ENCODE measurements around the gene BLZF1.
"Not testable (repeated sequence)": the region's sequence is repeated elsewhere in the genome, so short reads cannot be mapped to it uniquely, and the experiment has no call there.

The BLZF1 gene

DNA sequence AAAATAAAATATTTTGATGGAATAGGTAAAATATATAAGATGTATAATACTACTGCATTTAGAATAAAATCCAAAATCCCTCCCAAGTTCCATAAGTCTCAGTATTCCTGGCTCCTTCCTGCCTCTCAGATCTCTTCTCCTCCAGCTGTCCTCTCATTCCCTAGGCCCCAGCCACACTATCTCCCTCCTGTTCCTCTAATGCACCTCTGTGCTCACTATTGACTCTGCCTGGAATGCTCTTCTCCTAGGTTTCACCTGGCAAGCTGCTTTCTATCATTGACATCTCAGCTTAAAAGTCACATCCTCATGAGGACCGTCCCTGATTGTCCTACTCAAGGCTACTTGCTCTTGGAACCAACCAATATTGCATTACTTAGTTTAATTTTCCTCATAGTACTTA, 7.6 kb upstream of the BLZF1 start:
- no peak for DNase-seq (ENCODE audit: low read depth in 1 of 2, low spot score in 1 of 2)

DNA sequence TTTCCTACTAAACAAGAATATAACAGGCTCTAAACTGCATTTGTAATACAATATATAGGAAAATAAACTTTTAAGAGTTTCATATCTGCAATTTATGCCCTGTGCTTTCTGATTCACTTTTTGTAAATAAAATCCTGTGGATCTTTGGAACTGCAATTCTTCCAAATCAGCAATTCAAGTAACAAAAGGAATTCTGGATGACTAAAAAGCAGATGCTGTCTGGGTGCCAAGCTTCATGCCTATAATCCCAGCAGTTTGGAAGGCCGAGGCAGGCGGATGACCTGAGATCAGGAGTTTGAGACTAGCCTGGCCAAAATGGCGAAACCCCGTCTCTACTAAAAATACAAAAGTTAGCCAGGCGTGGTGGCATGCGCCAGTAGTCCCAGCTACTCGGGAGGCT, 6.7 kb upstream of the BLZF1 start:
- no peak for DNase-seq (ENCODE audit: low read depth in 1 of 2, low spot score in 1 of 2)

DNA sequence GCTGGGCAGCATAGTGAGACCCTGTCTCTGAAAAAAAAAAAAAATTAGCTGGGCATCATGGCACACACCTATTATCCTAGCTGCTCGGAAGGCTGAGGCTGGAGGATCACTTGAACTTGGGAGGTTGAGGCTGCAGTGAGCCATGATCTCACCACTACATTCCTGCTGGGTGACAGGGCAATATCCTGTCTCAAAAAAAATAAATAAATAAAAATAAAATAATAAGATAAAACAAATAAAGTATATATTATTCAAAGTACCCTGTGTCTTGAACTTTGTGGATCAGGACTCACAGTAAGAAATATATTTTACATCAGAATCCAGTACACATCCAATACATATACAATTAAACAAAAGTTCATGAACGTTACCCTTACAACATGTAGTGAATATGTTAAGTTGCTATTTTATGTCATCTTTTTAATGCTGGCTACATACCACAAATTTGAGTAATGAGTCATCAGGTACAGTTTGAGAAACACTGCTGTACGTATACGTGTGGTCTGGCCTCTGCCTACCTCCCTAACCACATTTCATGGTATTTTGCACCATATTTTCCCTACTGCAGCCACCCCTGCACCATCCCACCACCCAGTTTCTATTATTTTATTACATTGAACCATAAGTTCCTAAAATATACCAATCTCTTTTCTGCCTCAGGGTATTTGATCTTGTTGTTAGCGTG, 4.8 kb upstream of the BLZF1 start:
- DNase-seq (ENCODE audit: low read depth in 1 of 2, low spot score in 1 of 2): peak in 1 of 2 donors; percentile 35

DNA sequence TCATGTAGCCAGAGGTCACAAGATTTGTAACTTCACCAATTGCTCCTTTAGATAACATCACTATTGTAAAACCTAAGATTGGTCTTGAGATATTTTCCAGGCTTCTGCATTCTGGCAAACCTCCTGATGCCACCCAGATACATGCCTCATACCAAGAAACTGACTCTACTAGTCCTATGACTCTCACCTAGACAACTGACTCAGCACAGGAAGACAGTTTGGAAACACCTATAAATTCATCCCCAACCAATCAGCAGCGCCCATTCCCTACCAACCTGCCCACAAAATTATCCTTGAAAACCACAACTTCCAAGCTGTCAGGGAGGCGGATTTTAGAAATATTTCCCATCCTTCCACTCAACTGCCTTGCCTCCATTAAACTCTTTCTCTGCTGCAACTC, 3.0 kb upstream of the BLZF1 start:
- DNase-seq (ENCODE audit: low read depth in 1 of 2, low spot score in 1 of 2): no peak

DNA sequence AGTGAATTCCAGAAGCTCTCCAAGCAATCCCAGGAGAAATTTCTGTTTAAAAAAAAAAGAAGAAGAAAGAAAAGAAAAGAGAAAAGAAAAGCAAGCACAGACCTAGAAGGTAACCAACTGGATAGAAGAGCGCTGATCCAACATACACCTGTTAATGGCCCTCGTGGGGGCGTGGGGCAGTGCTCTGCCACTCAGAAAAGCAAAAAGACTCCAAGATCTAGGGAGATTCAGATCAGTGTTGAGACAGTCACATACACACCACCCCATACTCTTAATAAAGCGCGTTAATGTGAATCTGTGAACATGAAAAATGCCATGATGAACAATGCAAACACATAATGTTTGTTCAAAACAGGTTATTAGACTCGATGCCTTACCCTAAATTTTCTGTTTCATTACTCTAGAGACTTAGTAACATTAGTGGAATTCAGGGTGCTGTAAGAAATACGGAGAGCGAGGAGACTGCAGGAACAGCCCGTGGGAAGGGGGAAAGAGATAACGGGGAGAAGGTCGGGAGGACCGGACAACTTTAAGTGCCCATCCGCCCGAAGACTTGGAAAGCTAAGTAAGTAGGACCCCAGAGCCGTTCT, 804 bp upstream of the BLZF1 start:
- no peak for DNase-seq (ENCODE audit: low read depth in 1 of 2, low spot score in 1 of 2)

DNA sequence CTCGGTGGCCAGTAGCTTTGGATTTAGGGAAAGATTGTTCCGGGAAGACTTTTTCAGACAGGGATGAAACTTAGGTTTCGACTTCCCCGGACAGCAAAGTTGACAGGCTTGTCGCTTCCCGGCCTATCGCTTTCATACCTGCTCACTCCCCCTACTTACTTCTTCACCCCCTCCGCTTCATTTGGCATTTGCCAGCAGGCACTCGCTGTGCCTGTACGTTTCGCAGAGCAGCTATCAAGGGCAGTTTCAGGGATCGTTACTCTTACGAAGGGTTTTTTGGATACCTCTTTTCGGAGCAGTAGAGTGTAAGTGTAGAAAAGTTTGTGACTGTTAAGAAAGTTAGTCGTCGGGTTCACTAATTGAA, 393 bp downstream of the BLZF1 start:
- peak in 1 of 2 donors; percentile 10 for DNase-seq (ENCODE audit: low read depth in 1 of 2, low spot score in 1 of 2)

DNA sequence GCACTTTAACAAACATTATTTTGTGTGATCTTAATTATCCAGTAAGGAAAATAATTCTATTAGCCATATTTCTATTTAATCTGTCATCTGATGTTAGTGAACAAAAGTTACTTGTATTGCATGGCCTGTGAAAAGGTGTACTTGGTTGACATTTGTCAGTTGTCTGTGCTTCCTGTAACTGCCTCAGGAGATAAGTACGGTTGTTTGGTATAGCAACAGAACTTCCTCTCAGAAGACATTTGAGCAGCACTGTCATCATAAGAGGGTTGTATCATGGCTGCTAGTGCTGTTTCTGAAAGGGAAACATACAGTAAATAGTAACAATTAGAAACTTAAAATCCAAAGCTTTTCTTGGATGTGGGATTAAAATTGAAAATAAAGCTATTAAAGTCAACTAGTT, 3.4 kb downstream of the BLZF1 start:
- DNase-seq (ENCODE audit: low read depth in 1 of 2, low spot score in 1 of 2): no peak

DNA sequence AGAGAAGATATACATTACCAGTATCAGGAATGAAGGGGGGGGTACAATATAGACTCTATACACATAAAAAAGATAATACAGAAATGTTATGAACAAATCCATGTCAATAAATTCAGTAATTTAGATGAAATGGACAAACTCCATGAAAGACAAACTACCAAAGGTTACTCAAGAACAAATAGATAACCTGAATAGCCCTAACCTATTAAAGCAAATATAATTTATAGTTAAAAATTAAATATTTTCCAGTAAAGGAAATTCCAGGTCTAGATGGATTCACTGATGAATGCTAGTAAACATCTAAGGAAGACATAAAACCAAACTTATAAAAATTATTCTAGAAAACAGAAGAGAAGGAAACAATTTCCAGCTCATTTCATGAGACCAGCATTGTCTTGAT, 13.2 kb downstream of the BLZF1 start:
- DNase-seq (ENCODE audit: low read depth in 1 of 2, low spot score in 1 of 2): no peak

DNA sequence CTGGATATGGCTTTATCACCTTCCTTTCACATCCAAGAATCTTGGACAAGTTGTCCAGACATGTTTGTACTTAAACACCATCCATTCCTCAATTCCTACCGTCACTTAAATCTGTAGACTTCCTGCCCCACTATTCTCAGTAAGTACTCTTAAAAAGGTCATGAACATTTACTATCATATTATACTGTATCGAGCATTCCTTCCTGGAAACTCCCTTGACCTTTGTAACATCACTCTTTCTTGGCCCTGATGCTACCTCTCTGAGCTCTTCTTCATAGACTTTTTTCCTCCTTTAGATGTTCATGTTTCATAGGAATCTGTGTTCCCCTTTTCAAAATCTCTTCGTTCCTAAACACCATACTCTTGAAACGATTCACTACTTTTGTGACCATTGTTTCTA, 15.5 kb downstream of the BLZF1 start:
- no peak for DNase-seq (ENCODE audit: low read depth in 1 of 2, low spot score in 1 of 2)

DNA sequence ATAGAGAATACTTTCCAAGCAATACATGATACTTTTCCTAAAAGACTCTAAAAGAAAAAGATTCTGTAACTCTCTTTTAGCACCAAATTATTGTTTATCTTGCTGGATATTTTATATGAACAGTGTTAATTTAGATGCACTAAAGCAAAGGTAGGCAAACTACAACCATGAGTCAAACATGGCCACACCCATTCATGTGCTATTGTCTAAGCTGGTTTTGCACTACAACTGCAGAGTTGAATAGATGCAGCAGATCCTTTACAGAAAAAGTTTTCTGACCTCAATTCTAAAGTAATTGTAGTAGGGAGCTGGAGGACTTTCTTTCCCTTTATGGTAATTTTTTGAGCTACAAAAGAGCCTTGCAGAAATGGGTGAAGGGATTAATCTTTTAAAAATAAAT, 19.4 kb downstream of the BLZF1 start:
- no peak for DNase-seq (ENCODE audit: low read depth in 1 of 2, low spot score in 1 of 2)

DNA sequence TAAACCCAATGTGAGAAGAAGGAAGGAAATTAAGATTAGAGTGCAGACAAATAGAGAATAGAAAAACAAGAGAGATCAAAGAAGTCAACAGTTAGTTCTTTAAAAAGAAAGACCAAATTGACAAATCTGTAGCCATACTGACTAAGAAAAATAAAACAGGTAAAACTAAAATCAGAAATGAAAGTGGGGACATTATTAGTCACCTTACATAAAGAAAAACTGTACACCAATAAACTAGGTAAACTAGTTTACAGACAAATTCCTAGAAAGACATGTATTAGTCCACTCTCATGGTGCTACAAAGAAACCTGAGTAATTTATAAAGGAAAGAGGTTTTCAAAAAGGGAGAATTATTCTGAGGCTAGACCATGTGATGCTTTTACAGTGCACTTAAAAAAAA, 22.3 kb downstream of the BLZF1 start:
- no peak for DNase-seq (ENCODE audit: low read depth in 1 of 2, low spot score in 1 of 2)

DNA sequence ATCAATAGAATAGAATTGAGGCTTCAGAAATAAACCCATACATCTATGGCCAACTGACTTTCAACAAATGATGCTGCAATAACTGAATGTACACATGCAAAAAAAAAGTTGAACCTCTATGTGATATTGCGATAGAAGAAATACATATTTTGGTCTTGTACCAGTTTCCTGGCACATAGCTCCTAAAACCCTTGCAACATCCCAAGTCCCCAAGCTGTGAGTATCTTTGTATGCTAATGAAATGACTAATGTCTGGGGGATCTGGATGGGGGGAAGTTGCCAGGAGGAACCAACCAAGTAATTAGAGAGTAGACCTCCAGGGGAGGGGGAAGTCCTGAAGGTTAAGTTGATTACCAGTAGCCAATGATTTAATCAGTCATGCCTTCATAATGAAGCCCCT, 24.4 kb downstream of the BLZF1 start:
- DNase-seq (ENCODE audit: low read depth in 1 of 2, low spot score in 1 of 2): no peak

DNA sequence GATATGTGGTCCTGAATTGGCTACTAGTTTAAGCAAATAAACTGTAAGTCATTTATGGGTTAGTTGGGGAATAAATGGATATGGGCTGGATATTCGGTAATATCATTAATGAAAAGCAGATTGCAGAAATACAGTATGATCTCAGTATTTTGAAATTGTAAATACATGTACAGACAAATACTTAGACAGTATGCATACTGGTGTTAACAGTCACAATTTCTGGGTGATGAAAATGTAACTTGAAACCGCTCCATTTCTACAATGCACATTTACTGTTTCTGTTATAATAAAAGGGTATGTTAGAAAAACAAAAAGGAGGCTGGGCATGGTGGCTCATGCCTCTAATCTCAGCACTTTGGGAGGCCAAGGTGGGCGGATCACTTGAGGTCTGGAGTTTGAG, 28.0 kb downstream of the BLZF1 start:
- no peak for DNase-seq (ENCODE audit: low read depth in 1 of 2, low spot score in 1 of 2)

DNA sequence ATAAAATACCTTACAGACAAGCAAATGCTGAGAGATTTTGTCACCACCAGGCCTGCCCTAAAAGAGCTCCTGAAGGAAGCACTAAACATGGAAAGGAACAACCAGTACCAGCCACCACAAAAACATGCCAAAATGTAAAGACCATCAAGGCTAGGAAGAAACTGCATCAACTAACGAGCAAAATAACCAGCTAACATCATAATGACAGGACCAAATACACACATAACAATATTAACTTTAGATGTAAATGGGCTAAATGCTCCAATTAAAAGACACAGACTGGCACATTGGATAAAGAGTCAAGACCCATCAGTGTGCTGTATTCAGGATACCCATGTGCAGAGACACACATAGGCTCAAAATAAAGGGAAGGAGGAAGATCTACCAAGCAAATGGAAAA, 34.6 kb downstream of the BLZF1 start:
- not testable (repeated sequence) for DNase-seq (ENCODE audit: low read depth in 1 of 2, low spot score in 1 of 2)

DNA sequence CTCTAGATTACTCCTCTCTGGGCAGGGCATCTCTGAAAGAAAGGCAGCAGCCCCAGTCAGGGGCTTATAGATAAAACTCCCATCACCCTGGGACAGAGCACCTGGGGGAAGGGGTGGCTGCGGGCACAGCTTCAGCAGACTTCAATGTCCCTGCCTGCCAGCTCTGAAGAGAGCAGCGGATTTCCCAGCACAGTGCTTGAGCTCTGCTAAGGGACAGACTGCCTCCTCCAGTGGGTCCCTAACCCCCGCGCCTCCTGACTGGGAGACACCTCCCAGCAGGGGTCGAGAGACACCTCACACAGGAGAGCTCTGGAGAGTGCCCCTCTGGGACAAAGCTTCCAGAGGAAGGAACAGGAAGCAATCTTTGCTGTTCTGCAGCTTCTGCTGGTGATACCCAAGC, 40.3 kb downstream of the BLZF1 start:
- DNase-seq (ENCODE audit: low read depth in 1 of 2, low spot score in 1 of 2): not testable (repeated sequence)

DNA sequence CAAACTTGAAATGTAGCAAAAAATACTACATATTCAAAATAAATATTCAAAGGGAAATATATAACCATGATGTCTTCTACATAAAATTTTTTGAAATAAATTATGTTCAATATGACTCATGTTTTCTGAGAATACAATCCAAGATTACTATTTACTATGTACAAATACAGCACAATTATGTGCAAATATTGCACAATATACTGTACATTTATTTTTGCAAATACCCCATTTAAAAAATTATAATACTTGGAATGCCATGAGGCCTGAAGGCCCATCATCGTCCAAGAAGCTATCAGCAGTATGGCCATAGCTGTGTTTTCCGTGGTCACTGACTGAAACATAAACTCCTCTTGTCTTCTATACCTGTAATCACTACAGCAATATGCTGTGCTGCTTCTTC, 47.0 kb downstream of the BLZF1 start:
- DNase-seq (ENCODE audit: low read depth in 1 of 2, low spot score in 1 of 2): no peak

DNA sequence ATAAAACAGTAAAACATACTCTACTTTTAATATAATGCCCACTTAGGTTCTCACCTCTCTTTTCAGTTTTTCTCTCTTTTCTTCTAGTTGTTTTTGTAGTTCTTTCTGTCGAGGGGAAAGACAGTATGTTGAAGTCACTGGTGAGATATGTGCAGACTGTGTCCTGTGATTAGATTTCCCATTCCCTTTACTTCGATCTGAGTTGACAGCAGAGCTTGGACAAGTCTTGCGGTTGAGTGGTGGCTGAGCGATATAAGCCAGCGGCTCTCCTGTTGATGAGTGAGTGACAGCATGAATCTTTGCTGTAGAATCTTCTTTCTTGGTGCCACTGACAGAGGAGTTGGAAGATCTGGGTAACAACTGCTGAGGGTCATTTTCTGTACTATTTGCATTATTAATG, 53.3 kb downstream of the BLZF1 start:
- no peak for DNase-seq (ENCODE audit: low read depth in 1 of 2, low spot score in 1 of 2)

DNA sequence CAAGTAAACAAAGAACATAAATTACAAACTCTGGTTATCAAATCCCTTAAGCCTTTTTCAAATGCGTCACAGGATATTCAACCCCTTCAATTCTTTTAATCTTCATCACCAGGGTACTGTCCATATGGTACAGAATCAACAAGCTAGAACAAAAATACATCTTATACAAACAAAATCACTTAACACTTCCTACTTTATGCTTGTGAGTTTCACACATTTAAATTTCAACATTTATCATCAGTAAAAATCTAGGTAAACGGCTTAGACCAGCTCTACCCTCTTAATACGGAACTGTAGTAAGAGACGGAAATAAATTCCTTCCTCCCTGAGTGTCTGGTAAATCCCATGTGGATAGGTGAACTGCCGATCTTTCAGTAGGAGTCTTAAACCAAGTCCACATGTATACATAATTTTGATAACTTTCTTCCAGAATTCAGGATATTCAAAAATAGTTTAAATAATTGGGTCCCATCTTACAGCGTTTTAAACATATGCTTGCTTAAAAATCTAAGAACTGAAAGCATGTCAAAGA, 58.2 kb downstream of the BLZF1 start:
- no peak for DNase-seq (ENCODE audit: low read depth in 1 of 2, low spot score in 1 of 2)

DNA sequence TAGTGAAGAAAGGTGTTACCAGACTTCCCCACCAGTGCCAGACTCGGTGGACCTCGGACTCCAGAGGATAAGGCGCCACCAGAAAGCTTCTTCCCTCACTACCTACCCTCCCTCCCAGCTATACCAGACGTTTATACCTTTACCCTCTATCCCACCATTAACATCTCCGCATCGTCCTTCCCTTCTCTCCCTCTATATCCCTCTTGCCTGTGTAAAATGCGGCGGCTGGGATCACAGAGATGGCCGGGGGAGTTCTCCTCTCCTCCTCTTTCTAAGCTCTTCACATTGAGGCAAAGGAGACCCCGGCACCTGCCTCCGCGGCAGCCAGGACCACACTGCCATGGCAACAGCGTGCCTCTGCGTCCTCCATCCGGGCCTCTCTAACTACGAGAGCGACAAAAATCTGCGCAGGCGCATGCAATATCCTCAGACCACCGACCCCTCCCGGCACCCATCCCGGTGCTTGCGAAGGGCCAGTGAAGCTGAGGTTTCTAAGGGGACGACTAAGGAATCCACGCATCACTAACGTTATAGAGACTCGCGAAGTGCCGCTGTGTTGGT, 59.2 kb downstream of the BLZF1 start, which contains the start of gene CCDC181:
Gene CCDC181 (minus strand): TSS at position 394 of the 561 bp plus-strand sequence. CDS start 2,547 bp downstream, outside the sequence.
- peak; percentile 18 to 33 for DNase-seq (ENCODE audit: low read depth in 1 of 2, low spot score in 1 of 2)
